CD4-positive, CD25-positive, alpha-beta regulatory T cell (primary cell): ENCODE results near the gene TECR. TPM values are rescaled to one million over a fixed set of nuclear protein-coding genes. Genes with fewer than 3 reads are reported as not detected.
"Not testable (repeated sequence)": the region's sequence is repeated elsewhere in the genome, so short reads cannot be mapped to it uniquely, and the experiment has no call there.

Experiments used
- ATAC-seq, 2 donors: fragments of 150-1000 bp; cut with Tn5 transposase; one replicate each; pipeline ENCODE4 v1.10.0; 2021; ENCODE audit warnings: low read depth in 2 of 2, moderate number of reproducible peaks in 2 of 2, moderate library complexity in 1 of 2
- DNase-seq, 3 donors: peaks; one replicate each; pipeline versions ENCODE4 v3.0.0 to v3.0.0-alpha.2; 2012 to 2022; ENCODE audit warnings: mixed read lengths in 1 of 3
- H3K27ac ChIP-seq: one replicate; pipeline ENCODE4 v1.7.0; 2013; ENCODE audit warnings: mild to moderate bottlenecking, low read length; ENCODE audit not compliant: insufficient read depth, poor library complexity, severe bottlenecking
- H3K27me3 ChIP-seq: one replicate; pipeline ENCODE4 v1.7.0; 2013; ENCODE audit warnings: low read length; ENCODE audit not compliant: control insufficient read depth, insufficient read depth
- H3K36me3 ChIP-seq: one replicate; pipeline ENCODE4 v1.7.0; 2013; ENCODE audit warnings: mild to moderate bottlenecking, low read length, moderate library complexity; ENCODE audit not compliant: control insufficient read depth, insufficient read depth
- H3K4me1 ChIP-seq: 2 replicates; pipeline ENCODE4 v1.7.0; 2013; ENCODE audit warnings: mild to moderate bottlenecking, low read length; ENCODE audit not compliant: insufficient read depth, control insufficient read depth, poor library complexity, severe bottlenecking
- H3K4me3 ChIP-seq: one replicate; pipeline ENCODE4 v1.7.0; 2013; ENCODE audit warnings: low read depth, mild to moderate bottlenecking, low read length, moderate library complexity
- H3K9me3 ChIP-seq, 2 experiments: 1 replicate in 1 of 2; 2 replicates in 1 of 2; pipeline ENCODE4 v1.7.0; 2013; ENCODE audit warnings: low read length in 2 of 2, mild to moderate bottlenecking in 1 of 2, moderate library complexity in 1 of 2; ENCODE audit not compliant: control insufficient read depth in 2 of 2
- H3K27ac Mint-ChIP-seq, 3 donors: one replicate each; pipeline ENCODE4 v1.8.0; 2020 to 2022; ENCODE audit warnings: mild to moderate bottlenecking in 3 of 3, mixed read lengths in 3 of 3, moderate library complexity in 2 of 3
- H3K27me3 Mint-ChIP-seq: one replicate; pipeline ENCODE4 v1.8.0; 2022; ENCODE audit warnings: mild to moderate bottlenecking, mixed read lengths
- H3K36me3 Mint-ChIP-seq: one replicate; pipeline ENCODE4 v1.8.0; 2020; ENCODE audit warnings: mixed read lengths
- H3K4me1 Mint-ChIP-seq, 4 donors: one replicate each; pipeline ENCODE4 v1.8.0; 2020 to 2022; ENCODE audit warnings: mixed read lengths in 4 of 4, mild to moderate bottlenecking in 1 of 4
- H3K4me3 Mint-ChIP-seq, 4 donors: one replicate each; pipeline ENCODE4 v1.8.0; 2020 to 2022; ENCODE audit warnings: mild to moderate bottlenecking in 4 of 4, mixed read lengths in 4 of 4, moderate library complexity in 3 of 4
- H3K9me3 Mint-ChIP-seq, 7 donors: one replicate each; pipeline ENCODE4 v1.8.0; 2020 to 2022; ENCODE audit warnings: mixed read lengths in 7 of 7, mild to moderate bottlenecking in 3 of 7, moderate library complexity in 2 of 7
- polyA plus RNA-seq, 4 donors: library from polyadenylated mRNA; unstranded; fragments of 300-500 nt; fragmentation: Illumina TruSeq; gene quantifications; one replicate each; pipeline ENCODE4 v1.2.3, GENCODE V29; 2021
- total RNA-seq: library from RNA; stranded (reverse); gene quantifications from one replicate; pipeline ENCODE4 v1.2.3, GENCODE V29; 2022

TECR gene
- total and polyA plus RNA-seq, 5 donors from 2014 or later = 159 to 351 (median 326) TPM

GRCh38 chr19:14530506-14530905 lies 1.1 kb downstream of the TECR start:
- Histone ChIP-seq H3K36me3 (peaks cover 14% of the 10 kb centered on the region), H3K9me3 (no peaks in the 10 kb centered on the region), H3K27ac (peak overlapping the region; percentile 92), H3K27me3 (no peaks in the 10 kb centered on the region), H3K4me1 (peaks cover 41% of the 10 kb centered on the region), H3K4me3 (peak overlapping the region; percentile 96)
- H3K27ac Mint-ChIP-seq = peak overlapping the region in 2 of 3 donors; percentile 71 to 98
- ATAC-seq (no peak), DNase-seq (no peak)
- H3K27me3 Mint-ChIP-seq = no peaks in the 10 kb centered on the region
- H3K9me3 Mint-ChIP-seq = no peaks in the 10 kb centered on the region
- peaks cover 0 to 69% (median 25%) of the 10 kb centered on the region in 4 donors for H3K4me1 Mint-ChIP-seq
- peaks cover 8% of the 10 kb centered on the region for H3K36me3 Mint-ChIP-seq
- peak overlapping the region; percentile 83 to 98 (median 95) for H3K4me3 Mint-ChIP-seq

- H3K4me1 Mint-ChIP-seq = peaks cover 0 to 74% (median 29%) of the 10 kb centered on the region in 4 donors
- H3K36me3 Mint-ChIP-seq = peaks cover 4% of the 10 kb centered on the region
- Histone ChIP-seq H3K4me1 (peaks cover 50% of the 10 kb centered on the region), H3K9me3 (no peaks in the 10 kb centered on the region), H3K36me3 (peaks cover 18% of the 10 kb centered on the region), H3K27me3 (no peaks in the 10 kb centered on the region), H3K27ac (no peak overlapping the region), H3K4me3 (no peak overlapping the region)
- no peaks in the 10 kb centered on the region for H3K27me3 Mint-ChIP-seq
- DNase-seq (no peak), ATAC-seq (no peak)
- H3K9me3 Mint-ChIP-seq = no peaks in the 10 kb centered on the region
- H3K27ac Mint-ChIP-seq = peak overlapping the region in 1 of 3 donors; percentile 59
- H3K4me3 Mint-ChIP-seq = peak overlapping the region in 3 of 4 donors; percentile 36 to 70 (median 57)
Observed at GRCh38 chr19:14533450-14533849, 4.1 kb downstream of the TECR start.

DNA sequence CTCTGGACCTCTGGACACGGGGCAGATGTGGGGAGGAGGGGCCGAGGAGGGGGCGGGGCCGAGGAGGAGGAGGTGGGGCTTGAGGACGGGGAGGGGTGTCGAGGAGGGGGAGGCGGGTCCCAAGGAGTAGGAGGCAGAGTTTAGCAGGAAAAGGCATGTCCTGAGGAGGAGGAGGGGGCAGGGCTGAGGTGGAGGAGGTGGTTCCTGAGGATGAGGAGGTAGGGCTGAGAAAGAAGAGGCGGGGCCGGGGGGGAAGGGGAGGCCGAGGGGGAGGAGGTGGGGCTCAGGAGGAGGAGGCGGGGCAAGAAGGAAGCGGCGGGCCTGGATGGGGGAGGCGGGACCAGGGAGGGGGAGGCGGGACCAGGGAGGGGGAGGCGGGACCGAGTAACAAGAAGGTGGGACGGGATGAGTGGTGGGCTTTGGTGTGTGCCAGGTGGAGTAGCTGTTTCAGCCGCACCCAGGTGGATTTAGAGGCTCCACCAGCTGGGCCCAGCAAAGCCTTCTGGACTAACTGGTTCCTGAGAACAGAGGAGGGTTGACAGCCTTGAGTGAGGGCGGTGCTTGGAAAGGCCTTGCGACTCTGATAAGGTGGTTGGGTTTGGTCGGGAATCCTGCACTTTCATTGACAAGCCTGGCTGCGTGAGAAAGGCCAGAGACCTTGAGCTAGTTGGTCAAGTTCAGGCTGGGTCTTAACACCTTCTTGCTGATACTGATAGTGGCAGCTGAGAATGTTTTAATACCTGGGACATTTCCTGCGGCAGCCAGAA lies 7.7 kb downstream of the TECR start:
- ATAC-seq (peak; percentile 43 to 50), DNase-seq (peak in 1 of 3 donors; percentile 80)
- Histone ChIP-seq H3K9me3 (no peaks in the 10 kb centered on the region), H3K27ac (no peak overlapping the region), H3K4me3 (no peak overlapping the region), H3K36me3 (peaks cover 28% of the 10 kb centered on the region), H3K4me1 (peaks cover 19% of the 10 kb centered on the region), H3K27me3 (no peaks in the 10 kb centered on the region)
- Mint-ChIP-seq H3K36me3 (peaks cover 8% of the 10 kb centered on the region), H3K4me3 (peak overlapping the region in 1 of 4 donors; percentile 16), H3K27me3 (no peaks in the 10 kb centered on the region), H3K27ac (peak overlapping the region in 1 of 3 donors; percentile 90), H3K4me1 (peaks cover 0 to 71% (median 20%) of the 10 kb centered on the region in 4 donors), H3K9me3 (no peaks in the 10 kb centered on the region)

GRCh38 chr19:14540741-14541525 lies 11.5 kb downstream of the TECR start:
- no peaks in the 10 kb centered on the region for H3K27me3 ChIP-seq
- Mint-ChIP-seq H3K4me1 (peaks cover 0 to 69% (median 21%) of the 10 kb centered on the region in 4 donors), H3K27me3 (no peaks in the 10 kb centered on the region), H3K36me3 (peaks cover 4% of the 10 kb centered on the region), H3K27ac (peak overlapping the region in 1 of 3 donors; percentile 35), H3K4me3 (no peak overlapping the region), H3K9me3 (no peaks in the 10 kb centered on the region)
- H3K4me3 ChIP-seq = no peak overlapping the region
- peaks cover 15% of the 10 kb centered on the region for H3K4me1 ChIP-seq
- DNase-seq (no peak), ATAC-seq (no peak)
- no peaks in the 10 kb centered on the region for H3K9me3 ChIP-seq
- H3K27ac ChIP-seq = no peak overlapping the region
- peaks cover 23% of the 10 kb centered on the region for H3K36me3 ChIP-seq

GRCh38 chr19:14541979-14542378 lies 12.6 kb downstream of the TECR start:
- H3K36me3 Mint-ChIP-seq, H3K27me3 ChIP-seq, H3K4me3 ChIP-seq, H3K27ac ChIP-seq, H3K4me1 ChIP-seq, H3K9me3 ChIP-seq, ATAC-seq, DNase-seq, H3K27ac Mint-ChIP-seq, H3K27me3 Mint-ChIP-seq, H3K9me3 Mint-ChIP-seq, H3K4me3 Mint-ChIP-seq: not testable (repeated sequence)
- peaks cover 29% of the 10 kb centered on the region for H3K36me3 ChIP-seq
- H3K4me1 Mint-ChIP-seq = peaks cover 0 to 67% (median 22%) of the 10 kb centered on the region in 4 donors

DNA sequence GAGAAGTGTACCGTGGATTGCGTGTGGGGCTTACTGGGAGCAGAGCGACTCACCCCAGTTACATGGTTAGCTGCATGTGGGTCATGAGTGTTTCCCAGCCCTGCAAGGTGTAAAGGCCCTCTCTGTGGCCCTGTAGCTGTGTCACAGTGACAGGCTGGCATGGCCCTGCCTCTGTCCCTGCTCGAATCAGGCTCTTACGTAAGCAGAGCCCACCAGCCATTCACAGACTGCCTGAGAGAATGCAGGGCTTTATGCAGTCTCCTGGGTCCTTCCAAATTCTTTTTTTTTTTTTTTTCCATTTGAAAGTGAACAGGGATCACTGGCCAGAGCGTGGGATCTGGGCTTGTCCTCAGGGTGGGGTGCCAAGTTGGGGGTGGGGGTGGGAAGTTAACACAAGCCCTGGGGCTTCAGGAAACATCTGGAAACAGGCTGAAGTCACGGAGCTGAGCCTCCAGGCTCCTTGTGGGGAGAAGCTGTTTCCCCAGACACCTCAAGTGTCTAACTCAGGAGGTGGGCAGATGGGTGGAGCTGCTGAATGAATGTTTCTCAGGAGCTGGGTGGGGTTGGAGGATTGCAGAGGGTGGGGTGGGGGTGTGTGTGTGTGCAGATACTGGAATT lies 13.4 kb downstream of the TECR start:
- H3K9me3 ChIP-seq = no peaks in the 10 kb centered on the region
- no peaks in the 10 kb centered on the region for H3K9me3 Mint-ChIP-seq
- peak overlapping the region in 1 of 3 donors; percentile 51 for H3K27ac Mint-ChIP-seq
- H3K4me1 Mint-ChIP-seq = peaks cover 0 to 61% (median 19%) of the 10 kb centered on the region in 4 donors
- H3K36me3 Mint-ChIP-seq = peaks cover 4% of the 10 kb centered on the region
- H3K4me1 ChIP-seq = peaks cover 7% of the 10 kb centered on the region
- no peaks in the 10 kb centered on the region for H3K27me3 ChIP-seq
- ATAC-seq (no peak), DNase-seq (no peak)
- peaks cover 29% of the 10 kb centered on the region for H3K36me3 ChIP-seq
- no peak overlapping the region for H3K4me3 Mint-ChIP-seq
- H3K27ac ChIP-seq = no peak overlapping the region
- no peak overlapping the region for H3K4me3 ChIP-seq
- no peaks in the 10 kb centered on the region for H3K27me3 Mint-ChIP-seq

DNA sequence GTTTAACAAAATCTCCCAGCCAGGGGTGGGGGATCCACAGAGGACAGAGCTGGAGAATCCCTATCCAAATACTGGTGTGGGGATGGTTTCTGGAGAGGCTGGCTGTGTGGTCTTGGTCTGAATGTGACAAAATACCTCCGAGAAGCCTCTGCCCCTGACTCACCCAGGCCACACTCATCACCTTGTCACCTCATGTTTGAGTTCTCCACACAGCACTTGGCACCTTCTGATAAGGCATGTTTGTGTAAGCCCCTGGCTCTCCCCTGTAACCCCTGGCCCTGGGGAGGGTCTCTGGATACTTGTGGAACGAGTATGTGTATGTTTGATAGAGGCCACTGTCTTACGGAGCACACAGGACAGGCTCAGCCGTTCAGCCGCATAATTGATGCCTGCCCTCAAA lies 14.7 kb downstream of the TECR start:
- peaks cover 0 to 59% (median 16%) of the 10 kb centered on the region in 4 donors for H3K4me1 Mint-ChIP-seq

More for the DNA sequence above, 14.7 kb downstream of the TECR start:
- ATAC-seq (no peak), DNase-seq (no peak)
- H3K27me3 Mint-ChIP-seq = no peaks in the 10 kb centered on the region
- Histone ChIP-seq H3K4me3 (no peak overlapping the region), H3K27me3 (no peaks in the 10 kb centered on the region), H3K36me3 (peaks cover 38% of the 10 kb centered on the region), H3K4me1 (peaks cover 7% of the 10 kb centered on the region), H3K27ac (no peak overlapping the region), H3K9me3 (no peaks in the 10 kb centered on the region)
- H3K36me3 Mint-ChIP-seq = peaks cover 11% of the 10 kb centered on the region
- H3K9me3 Mint-ChIP-seq = no peaks in the 10 kb centered on the region
- peak overlapping the region in 1 of 3 donors; percentile 42 for H3K27ac Mint-ChIP-seq
- peak overlapping the region in 1 of 4 donors; percentile 22 for H3K4me3 Mint-ChIP-seq
